Measurements from ENCODE around the gene CUL3. TPM values are rescaled to one million over a fixed set of nuclear protein-coding genes. Genes with fewer than 3 reads are reported as not detected.

Gene CUL3
- total RNA-seq, 1 experiment from 2014 or later, result 114 TPM

DNA sequence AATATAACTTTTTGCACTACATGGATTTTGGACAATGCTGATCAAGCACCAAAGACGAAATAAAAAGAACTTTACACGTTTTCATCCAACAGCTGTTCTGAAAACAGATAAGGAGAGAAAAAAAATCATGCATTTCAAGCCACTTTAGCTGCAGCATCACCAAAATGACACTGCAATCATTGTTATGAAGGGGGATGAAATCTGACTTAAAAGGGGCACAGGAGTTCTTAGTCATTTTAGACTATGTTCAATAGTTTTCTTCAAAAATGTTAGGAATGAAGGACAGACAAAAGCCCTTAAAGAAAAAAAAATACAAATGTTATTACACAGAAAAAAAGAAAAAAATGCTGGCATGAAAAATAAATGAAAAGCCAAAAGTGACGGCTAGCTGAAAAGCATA lies 71.2 kb downstream of the CUL3 start:
- Mint-ChIP-seq H3K36me3 (ENCODE audit: insufficient read depth in 1 of 3, low read depth in 3 of 3) (peaks cover 2 to 23% (median 19%) of the 10 kb centered on the region in 3 experiments; a peak in 5 of 7 replicates), H3K4me1 (no peaks in the 10 kb centered on the region), H3K27me3 (ENCODE audit: low read depth) (no peaks in the 10 kb centered on the region), H3K27ac (peak overlapping the region in 2 of 3 experiments; percentile 44 to 45; a peak in 1 of 7 replicates), H3K9me3 (no peaks in the 10 kb centered on the region), H3K4me3 (no peak overlapping the region)
- Histone ChIP-seq H3T11ph (ENCODE audit: low read length) (no peak overlapping the region), H3K4ac (ENCODE audit: low read depth, low read length) (no peak overlapping the region), H4K8ac (replicated peaks; ENCODE audit: insufficient read length, low read depth, low read length) (no peak overlapping the region), H3K79me2 (ENCODE audit: insufficient read depth, low read length) (peaks cover 4% of the 10 kb centered on the region; the same call in 1 of the 2 replicates), H3K18ac (ENCODE audit: insufficient read length, low read depth, low read length) (no peak overlapping the region), H3K14ac (ENCODE audit: insufficient read depth, low read length) (no peak overlapping the region), H3K23ac (ENCODE audit: insufficient read length, low read depth, low read length) (no peak overlapping the region), H3K27ac (ENCODE audit: insufficient read length, low read depth, low read length) (no peak overlapping the region), H3K4me2 (ENCODE audit: insufficient read depth, insufficient read length, low read length) (no peak overlapping the region), H2BK20ac (ENCODE audit: low read depth, low read length, poor library complexity, severe bottlenecking) (no peak overlapping the region), H4K91ac (ENCODE audit: insufficient read length, low read depth, low read length) (no peak overlapping the region), H2BK12ac (ENCODE audit: insufficient read length, low read depth, low read length) (no peak overlapping the region), H3K4me1 (ENCODE audit: insufficient read depth, low read length) (no peaks in the 10 kb centered on the region; the same call in 1 of the 2 replicates), H3K9ac (ENCODE audit: extremely low read depth, insufficient read length, low read length) (no peak overlapping the region), H4K5ac (ENCODE audit: insufficient read length, low read depth, low read length) (no peak overlapping the region), H2BK120ac (ENCODE audit: low read depth, low read length, poor library complexity, severe bottlenecking) (no peak overlapping the region), H2AK5ac (ENCODE audit: insufficient read length, low read length) (no peak overlapping the region), H3K56ac (ENCODE audit: insufficient read length, low read depth, low read length) (no peak overlapping the region), H3K9me3 (ENCODE audit: control insufficient read depth, low read depth, low read length) (no peaks in the 10 kb centered on the region), H3K23me2 (ENCODE audit: insufficient read length, low read depth, low read length, poor library complexity, severe bottlenecking) (no peaks in the 10 kb centered on the region), H4K20me1 (ENCODE audit: control insufficient read depth, insufficient read depth, insufficient read length) (no peaks in the 10 kb centered on the region), H2AFZ (ENCODE audit: low read length) (no peak overlapping the region), H3K27me3 (ENCODE audit: insufficient read depth, low read length) (no peaks in the 10 kb centered on the region), H2BK15ac (ENCODE audit: low read depth, low read length) (no peak overlapping the region), H2BK5ac (ENCODE audit: insufficient read length, low read length) (no peak overlapping the region), H3K79me1 (ENCODE audit: insufficient read depth, low read depth, low read length, poor library complexity, severe bottlenecking) (no peaks in the 10 kb centered on the region)
- TF ChIP-seq, protein P1, sequence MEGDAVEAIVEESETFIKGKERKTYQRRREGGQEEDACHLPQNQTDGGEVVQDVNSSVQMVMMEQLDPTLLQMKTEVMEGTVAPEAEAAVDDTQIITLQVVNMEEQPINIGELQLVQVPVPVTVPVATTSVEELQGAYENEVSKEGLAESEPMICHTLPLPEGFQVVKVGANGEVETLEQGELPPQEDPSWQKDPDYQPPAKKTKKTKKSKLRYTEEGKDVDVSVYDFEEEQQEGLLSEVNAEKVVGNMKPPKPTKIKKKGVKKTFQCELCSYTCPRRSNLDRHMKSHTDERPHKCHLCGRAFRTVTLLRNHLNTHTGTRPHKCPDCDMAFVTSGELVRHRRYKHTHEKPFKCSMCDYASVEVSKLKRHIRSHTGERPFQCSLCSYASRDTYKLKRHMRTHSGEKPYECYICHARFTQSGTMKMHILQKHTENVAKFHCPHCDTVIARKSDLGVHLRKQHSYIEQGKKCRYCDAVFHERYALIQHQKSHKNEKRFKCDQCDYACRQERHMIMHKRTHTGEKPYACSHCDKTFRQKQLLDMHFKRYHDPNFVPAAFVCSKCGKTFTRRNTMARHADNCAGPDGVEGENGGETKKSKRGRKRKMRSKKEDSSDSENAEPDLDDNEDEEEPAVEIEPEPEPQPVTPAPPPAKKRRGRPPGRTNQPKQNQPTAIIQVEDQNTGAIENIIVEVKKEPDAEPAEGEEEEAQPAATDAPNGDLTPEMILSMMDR (conservative IDR thresholded peaks at IDR 0.05), result no peak
- DNase-seq, result no peak
- no CpG with 5 or more reads among the region's 3 CpGs for WGBS (ENCODE audit: extremely low coverage, insufficient read length, low lambda C conversion rate)

Data from H9 (cell line).